DMS53 treated with DMSO at 0.1 percent for 48 hours (cell line): ENCODE measurements around the gene RNU6-7.

Experiments used
- DNase-seq: peaks from one replicate; lab custom pipeline; 2025; ENCODE audit not compliant: unreplicated experiment; lab: John Stamatoyannopoulos, UW

The RNU6-7 gene

GRCh38 chr14:32201816-32202490, at the start of gene RNU6-7:
Gene RNU6-7, plus strand, starts transcription at chr14:32202045.
- peak; percentile 54 for DNase-seq

- no peak for DNase-seq
These were observed 35.8 kb upstream of the RNU6-7 start for GRCh38 chr14:32166029-32166428.

DNA sequence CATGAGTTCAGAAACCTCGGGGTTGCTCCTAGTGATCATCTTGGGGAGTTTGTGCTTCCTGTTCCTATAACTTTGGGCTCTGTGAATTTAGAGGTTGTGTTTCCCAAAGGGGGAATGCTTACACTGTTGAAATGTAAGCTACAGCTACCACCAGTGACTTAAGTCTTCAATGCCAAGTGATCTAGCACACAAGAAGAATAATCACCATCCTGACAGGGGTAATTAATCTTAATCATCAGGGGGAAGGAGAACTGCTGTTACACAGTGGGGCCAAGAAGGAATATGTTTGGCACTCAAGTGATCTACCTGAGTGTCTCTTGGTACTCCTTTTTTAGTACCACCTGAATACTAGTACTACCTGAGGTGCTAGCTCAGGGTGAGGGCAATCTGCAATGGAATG, 34.9 kb upstream of the RNU6-7 start:
- no peak for DNase-seq

DNA sequence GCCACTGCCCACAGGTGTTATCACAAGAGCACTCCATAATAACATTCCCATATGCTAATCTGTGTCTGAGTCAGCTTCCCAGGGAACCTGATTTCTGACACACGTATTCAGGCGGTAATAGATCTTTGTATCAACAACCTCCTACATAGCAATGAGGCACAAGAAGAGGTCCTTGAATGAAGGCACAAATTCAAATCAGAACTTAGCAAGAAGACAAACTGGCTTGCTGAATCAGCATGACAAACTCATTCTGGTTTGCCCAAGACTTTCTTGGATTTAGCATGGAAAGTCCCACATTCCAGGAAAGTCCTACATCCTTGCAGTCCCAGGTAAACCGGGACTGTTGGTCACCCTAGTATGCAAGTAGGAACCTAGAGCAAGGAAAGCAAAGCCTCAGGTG, 33.9 kb upstream of the RNU6-7 start:
- DNase-seq: no peak

DNA sequence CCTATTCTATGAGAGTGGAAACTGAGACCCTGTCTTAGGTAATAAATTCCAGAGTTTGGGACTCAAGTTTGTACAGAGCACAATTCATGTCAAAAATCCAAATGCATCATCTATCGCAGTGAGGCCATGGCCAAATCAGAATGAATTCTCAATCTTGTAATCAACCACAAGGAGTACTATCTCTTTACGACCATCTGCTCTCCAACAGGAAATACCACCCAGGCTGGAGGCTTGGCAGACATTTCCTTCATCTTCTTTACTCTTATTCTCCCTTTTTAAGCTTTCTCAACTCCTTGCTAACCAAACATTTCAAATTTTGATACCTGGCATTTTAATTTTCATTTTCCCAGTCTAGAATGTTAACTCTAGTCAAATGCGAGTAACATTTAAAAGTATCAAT, 32.7 kb upstream of the RNU6-7 start:
- no peak for DNase-seq

- no peak for DNase-seq
These were observed 30.4 kb upstream of the RNU6-7 start for GRCh38 chr14:32171469-32171868.

DNA sequence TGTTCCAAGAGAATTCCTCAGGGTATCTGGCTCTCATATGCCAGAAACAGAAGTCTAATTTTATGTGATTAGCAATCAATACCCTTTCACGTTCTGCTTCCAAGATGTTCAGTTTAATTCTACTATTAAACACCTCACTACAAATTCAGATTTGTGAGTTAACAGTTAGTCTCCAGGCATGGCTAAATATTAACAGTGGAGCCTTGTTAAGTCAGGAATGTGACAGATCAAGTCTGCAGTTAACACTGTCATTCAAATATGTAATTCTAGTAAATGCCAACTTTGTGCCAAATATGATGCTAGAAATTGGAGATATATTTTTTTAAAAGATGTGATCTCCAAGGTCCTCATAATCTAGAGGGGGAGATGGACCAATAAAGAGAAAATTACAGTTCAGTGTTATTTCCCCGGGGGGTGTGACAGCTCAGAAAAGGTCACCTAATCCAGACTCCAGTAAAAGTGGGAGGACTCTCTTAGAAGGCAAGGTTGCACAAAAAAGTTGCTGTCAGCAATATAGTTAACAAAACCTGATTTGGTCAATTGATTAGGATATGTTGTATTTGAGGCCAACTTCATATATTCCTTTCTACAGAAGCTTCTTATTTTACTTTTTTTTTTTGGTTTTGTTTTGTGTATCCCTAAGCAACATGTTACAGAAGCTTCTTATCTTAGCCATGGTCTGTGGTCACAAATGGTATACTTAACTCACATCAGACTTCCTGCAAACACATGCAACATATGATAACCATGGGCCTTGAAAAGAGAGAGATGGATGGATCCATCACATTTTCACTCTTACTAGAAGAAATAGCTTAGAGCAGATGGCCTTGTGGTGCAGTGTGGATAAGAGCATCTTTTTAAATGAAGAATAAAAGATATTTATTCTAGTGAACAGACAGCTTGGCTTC, 18.4 kb upstream of the RNU6-7 start:
- DNase-seq: no peak

DNA sequence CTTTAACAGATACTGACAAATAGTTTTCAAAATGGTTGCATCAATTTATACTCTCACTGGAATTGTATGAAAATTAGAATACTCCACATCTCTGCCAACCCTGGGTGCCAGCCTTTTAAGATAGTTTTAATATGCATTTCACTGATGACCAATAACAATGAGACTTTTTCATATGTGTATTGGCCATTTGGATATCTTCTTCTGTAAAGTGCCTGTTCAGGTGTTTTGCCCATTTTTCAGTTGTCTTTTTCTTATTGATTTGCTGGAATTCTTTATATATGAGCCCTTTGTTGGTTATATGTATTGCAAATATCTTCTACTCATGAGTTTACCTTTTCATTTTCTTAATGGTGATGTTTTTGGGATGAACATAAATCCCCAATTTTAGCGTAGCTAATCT, 16.7 kb upstream of the RNU6-7 start:
- DNase-seq: no peak

DNA sequence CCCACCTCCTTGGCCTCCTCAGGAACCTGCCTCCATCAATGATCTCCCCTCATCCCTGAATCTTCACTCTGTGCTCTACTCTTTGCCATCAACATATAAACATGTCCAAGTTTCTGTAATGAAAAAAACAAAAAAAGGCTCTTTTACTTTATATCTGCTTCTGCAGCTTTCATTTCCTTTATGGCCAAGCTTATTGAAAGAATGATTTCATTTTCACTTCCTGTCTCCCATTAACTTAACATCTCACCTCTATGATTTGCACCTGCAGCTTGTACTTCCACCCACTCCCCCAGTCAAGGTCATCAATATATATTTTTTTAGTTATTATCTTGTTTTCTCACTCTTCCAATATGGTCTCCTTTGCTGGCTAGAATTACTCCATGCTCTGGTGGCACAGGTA, 15.6 kb upstream of the RNU6-7 start:
- DNase-seq: no peak

GRCh38 chr14:32189811-32190210, 12.0 kb upstream of the RNU6-7 start:
- no peak for DNase-seq

DNA sequence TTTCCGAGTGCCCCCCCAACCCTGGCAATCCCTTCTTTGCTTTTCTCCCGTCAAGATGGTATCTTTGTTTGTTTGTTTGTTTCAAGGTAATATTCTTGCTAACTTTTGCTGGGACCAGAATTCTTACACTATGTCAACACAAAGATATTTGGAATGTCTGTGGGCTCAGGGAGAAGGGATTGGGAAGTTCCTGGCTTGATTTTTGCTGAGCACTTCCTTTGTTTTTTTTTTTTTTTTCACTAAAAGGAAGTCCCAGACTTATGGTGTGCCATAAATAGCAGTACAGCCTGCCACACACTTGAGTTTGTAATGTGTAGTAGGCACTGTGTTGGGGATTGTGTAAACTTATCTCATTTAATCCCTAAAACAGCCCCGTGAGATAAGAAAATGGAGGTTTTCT, 11.2 kb upstream of the RNU6-7 start:
- DNase-seq: no peak

DNA sequence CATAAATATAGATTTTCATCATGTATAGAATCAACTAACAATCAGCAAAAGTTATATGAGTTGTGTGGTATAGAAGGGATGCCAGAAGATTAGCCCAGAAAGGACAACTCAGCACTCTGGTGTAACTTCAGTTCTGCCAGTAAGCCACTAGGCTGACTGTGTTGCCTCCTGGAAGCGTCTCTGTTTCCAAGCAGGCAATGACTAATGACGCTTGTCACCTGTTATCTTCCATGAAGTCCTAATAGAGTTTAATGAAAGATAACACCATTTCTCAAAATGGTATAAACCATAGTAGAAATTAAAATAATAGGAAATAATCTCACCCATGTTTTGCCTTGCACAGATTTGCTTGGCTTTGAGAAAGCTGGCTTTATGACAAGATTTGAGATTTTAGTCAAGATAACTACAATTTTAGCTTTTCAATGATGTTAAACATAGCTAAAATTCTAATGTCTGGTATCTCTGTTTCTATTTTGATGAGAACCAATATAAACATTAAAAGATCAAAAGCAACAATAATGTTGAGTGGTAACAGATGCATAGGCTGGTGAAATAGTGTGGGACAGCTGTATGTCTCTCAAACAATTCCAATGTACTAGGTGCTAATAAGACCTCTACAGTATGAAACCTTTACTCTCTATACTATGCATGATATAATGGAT, 9.0 kb upstream of the RNU6-7 start:
- no peak for DNase-seq

DNA sequence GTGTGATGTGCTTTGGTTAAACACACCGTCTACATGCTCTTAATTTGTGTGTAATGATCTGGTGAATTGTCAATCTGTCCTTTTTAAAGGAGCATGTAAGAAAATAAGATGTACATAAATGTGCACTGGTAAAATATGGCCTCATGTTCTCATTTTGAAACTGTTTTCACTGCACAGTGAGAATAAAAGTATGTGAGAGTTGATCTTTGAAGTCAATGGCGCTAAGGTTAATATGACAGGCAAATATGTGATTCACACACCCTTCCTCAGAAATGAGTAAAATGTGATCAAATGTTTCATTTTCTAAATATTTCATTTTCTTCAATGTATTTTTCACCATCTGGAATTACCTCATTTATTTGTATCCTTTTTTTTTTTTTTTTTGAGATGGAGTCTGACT, 8.3 kb upstream of the RNU6-7 start:
- no peak for DNase-seq

DNA sequence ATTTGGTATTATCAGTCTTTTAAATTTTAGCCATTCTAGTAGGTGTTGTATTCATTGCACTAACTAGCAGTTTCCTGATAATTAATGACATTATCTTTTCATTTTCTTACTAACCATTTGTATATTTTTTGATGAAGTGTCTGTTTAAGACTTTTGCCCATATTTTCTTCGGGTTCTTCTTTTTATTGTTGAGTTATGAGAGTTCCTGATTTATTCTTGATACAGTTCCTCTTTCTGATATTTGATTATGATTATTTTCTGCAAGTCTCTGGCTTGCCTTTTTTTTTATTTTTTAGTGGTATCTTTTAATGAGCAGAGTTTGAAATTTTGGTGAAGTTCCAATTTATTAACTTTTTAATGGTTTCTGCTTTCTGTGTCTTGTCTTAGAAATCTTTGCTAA, 6.2 kb upstream of the RNU6-7 start:
- DNase-seq: no peak

DNA sequence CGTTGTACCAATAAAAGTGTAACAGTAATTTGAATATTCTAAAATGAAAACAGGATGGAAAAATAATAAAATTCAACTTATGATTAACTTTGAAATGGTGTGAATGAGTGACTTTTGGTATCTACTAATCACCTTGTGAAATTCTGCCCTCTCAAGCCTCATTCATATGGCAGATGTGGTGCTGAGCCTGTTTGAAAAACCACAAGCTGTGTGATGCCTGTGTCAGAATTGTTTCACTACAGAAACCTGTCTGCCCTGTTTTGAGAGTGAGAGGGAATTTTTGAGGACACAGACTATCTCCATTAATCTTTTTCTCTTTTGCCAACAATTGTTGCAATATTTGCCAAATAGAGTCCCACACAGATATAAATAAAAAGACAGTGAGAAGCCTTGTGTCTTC, 3.9 kb upstream of the RNU6-7 start:
- DNase-seq: no peak

- DNase-seq: no peak
These were observed 1.3 kb upstream of the RNU6-7 start for GRCh38 chr14:32200368-32201192.

DNA sequence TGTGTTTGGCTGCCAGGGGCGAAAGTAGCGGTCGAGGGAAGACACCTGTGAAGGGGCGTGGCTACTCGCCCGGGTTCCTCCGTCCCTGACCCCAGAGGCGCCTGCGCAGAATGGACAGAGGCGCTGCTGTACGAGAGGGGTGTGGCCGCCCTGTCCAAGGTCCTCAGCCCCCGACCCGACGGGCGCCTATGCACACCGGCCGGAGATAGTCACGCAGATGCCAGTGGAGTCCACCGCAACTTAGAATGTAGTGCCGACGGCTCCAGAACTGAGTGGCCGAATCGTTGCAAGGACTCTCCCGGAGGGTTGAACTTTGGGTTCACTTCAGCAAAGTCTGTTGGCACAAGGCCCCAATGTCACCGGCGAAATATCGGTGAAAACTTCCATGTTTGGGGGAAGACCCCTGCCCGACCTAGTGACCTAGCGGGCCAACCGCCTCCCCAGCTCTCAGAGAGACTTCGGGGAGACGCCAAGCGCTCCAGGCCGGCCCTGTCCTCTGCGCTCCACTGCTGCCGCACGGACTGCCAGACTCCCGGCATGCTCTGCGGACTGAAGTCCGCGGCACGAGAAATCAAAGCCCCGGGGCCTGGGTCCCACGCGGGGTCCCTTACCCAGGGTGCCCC, 541 bp upstream of the RNU6-7 start:
- peak; percentile 69 for DNase-seq

GRCh38 chr14:32202491-32202997, 699 bp downstream of the RNU6-7 start:
- peak; percentile 60 for DNase-seq

DNA sequence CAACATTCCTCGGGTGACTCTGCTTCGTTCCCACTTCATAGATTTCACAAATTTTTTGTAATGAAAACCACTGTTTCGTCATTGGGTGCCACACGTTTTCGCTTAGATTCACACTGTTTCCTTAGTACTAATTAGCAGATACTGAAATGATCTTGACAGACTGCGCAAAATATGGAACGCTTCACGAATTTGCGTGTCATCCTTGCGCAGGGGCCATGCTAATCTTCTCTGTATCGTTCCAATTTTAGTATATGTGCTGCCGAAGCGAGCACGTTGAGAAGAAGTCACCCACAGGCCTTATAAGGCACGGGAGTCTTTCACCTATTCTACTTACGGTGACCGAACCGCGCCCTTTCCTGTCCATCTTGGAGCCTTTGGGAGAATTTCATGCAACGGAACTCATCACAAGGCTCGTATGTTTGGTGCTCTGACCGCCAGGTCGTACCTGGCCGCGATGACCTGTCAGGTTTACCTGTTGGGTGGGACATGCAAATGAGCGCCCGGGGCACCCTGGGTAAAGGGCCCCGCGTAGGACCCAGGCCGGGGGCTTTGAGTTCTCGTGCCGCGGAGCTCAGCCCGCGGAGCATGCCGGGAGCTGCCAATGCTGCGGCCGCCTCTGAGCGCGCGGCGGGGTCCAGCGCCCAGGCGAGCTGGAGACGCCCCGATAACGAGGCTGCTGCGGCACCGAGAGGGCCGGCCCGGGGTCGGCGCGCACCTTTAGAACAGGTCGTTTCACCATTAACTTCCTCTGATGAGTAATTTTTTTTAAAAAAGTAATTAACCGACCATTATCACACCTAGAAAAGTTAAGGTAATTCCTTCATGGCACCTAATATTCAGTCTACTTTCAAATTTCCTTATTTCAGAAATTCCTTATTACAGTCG, 1.4 kb downstream of the RNU6-7 start, which contains the start of gene RNU6-8:
Gene RNU6-8, minus strand, starts transcription at position 272 of the 885 bp plus-strand sequence.
- peak; percentile 55 for DNase-seq
